Small intestine (tissue), 7 donors: ENCODE results near the gene DLL1. TPM values are rescaled to one million over a fixed set of nuclear protein-coding genes. Genes with fewer than 3 reads are reported as not detected.

Experiments
- DNase-seq, 2 donors: peaks; one replicate each; pipeline versions ENCODE4 v3.0.0 to v3.0.0-alpha.2; 2013
- FAIRE-seq: peaks from 2 replicates; lab custom pipeline; 2012; peaks lifted over from hg19 to GRCh38; lab: Jason Lieb, UNC
- H3K27ac ChIP-seq, 3 donors: one replicate each; pipeline ENCODE4 v1.5.1; 2013; ENCODE audit warnings: low read length in 2 of 3, mild to moderate bottlenecking in 2 of 3, control low read depth in 1 of 3, inconsistent platforms in 1 of 3, low read depth in 1 of 3, moderate library complexity in 1 of 3
- H3K27me3 ChIP-seq, 3 donors: one replicate each; pipeline ENCODE4 v1.6.1; 2013; ENCODE audit warnings: low read length in 3 of 3, inconsistent platforms in 1 of 3; ENCODE audit not compliant: control insufficient read depth in 3 of 3, insufficient read depth in 3 of 3
- H3K36me3 ChIP-seq, 3 donors: one replicate each; pipeline ENCODE4 v1.6.1; 2013; ENCODE audit warnings: low read length in 3 of 3, inconsistent platforms in 1 of 3, low read depth in 1 of 3, mild to moderate bottlenecking in 1 of 3, moderate library complexity in 1 of 3; ENCODE audit not compliant: control insufficient read depth in 3 of 3, insufficient read depth in 2 of 3
- H3K4me1 ChIP-seq, 3 donors: one replicate each; pipeline ENCODE4 v1.6.1; 2013; ENCODE audit warnings: low read length in 2 of 3, inconsistent platforms in 1 of 3, low read depth in 1 of 3, mild to moderate bottlenecking in 1 of 3, moderate library complexity in 1 of 3; ENCODE audit not compliant: control insufficient read depth in 3 of 3, insufficient read depth in 2 of 3
- H3K4me3 ChIP-seq, 3 donors: one replicate each; pipeline ENCODE4 v1.5.1; 2013; ENCODE audit warnings: low read length in 3 of 3, control low read depth in 1 of 3, inconsistent platforms in 1 of 3, low read depth in 1 of 3, mild to moderate bottlenecking in 1 of 3, moderate library complexity in 1 of 3
- H3K9me3 ChIP-seq, 2 donors: one replicate each; pipeline ENCODE4 v1.6.1; 2013; ENCODE audit warnings: low read depth in 1 of 2, low read length in 1 of 2; ENCODE audit not compliant: control insufficient read depth in 2 of 2, insufficient read depth in 1 of 2
- WGBS, 3 donors: extraction: QIAGEN DNeasy Blood & Tissue Kit; methylation state at CpG; one replicate each; pipeline ENCODE4 v1.1.7; 2013; 5-methylcytosine and 5-hydroxymethylcytosine counted together
- polyA plus RNA-seq, 4 donors: library from polyadenylated mRNA; stranded (reverse) in 3 of 4; unstranded in 1 of 4; fragments of 200-250 nt in 3 of 4; fragments of 120-200 nt in 1 of 4; gene quantifications; one replicate each; pipeline versions ENCODE4 v1.2.1 to v1.2.3, GENCODE V29; 2013
- donor health status: healthy with polysubstance abuse.
- donor health status: control.
- donor health status: control.
- donor health status: Bipolar disorder and iron deficiency.
- donor health status: healthy.

DLL1 gene
- polyA plus RNA-seq, 4 donors: 0.81 to 33.4 (median 9.1) TPM

- 77 to 85% (median 84%) methylated on average over 8 of the region's 8 CpGs for WGBS, 3 donors
- Histone ChIP-seq H3K9me3 (no peaks in the 10 kb centered on the region), H3K4me1 (peaks cover 0 to 6% (median 0%) of the 10 kb centered on the region in 3 donors), H3K36me3 (peaks cover 0 to 13% (median 0%) of the 10 kb centered on the region in 3 donors), H3K4me3 (no peak overlapping the region), H3K27ac (no peak overlapping the region), H3K27me3 (peaks cover 0 to 1% (median 0%) of the 10 kb centered on the region in 3 donors)
- FAIRE-seq (no peak), DNase-seq (no peak)
These were observed 12.8 kb downstream of the DLL1 start for GRCh38 chr6:170277893-170278742.

- no peak overlapping the region for H3K4me3 ChIP-seq
- no peak for FAIRE-seq
These were observed 14.4 kb downstream of the DLL1 start for GRCh38 chr6:170276369-170277057.

GRCh38 chr6:170274713-170275560 lies 15.9 kb downstream of the DLL1 start:
- peaks cover 0 to 2% (median under 1%) of the 10 kb centered on the region in 3 donors for H3K4me1 ChIP-seq
- H3K9me3 ChIP-seq: no peaks in the 10 kb centered on the region
- FAIRE-seq: no peak
- 88 to 91% (median 88%) methylated on average over 36 of the region's 36 CpGs for WGBS, 3 donors
- H3K27ac ChIP-seq: no peak overlapping the region
- DNase-seq: no peak
- H3K27me3 ChIP-seq: peaks cover 0 to 2% (median 0%) of the 10 kb centered on the region in 3 donors
- H3K36me3 ChIP-seq: no peaks in the 10 kb centered on the region
- H3K4me3 ChIP-seq: no peak overlapping the region

More at GRCh38 chr6:170276369-170277057, 14.4 kb downstream of the DLL1 start:
- no peaks in the 10 kb centered on the region for H3K9me3 ChIP-seq
- H3K36me3 ChIP-seq: peaks cover 0 to 1% (median 0%) of the 10 kb centered on the region in 3 donors
- H3K27me3 ChIP-seq: peaks cover 0 to 2% (median 0%) of the 10 kb centered on the region in 3 donors
- peaks cover 0 to 6% (median 0%) of the 10 kb centered on the region in 3 donors for H3K4me1 ChIP-seq
- peak overlapping the region in 2 of 3 donors; percentile 38 to 79 for H3K27ac ChIP-seq
- no peak for DNase-seq
- 66 to 85% (median 76%) methylated on average over 29 of the region's 29 CpGs for WGBS, 3 donors

- Histone ChIP-seq H3K4me3 (no peak overlapping the region), H3K9me3 (no peaks in the 10 kb centered on the region), H3K36me3 (no peaks in the 10 kb centered on the region), H3K27ac (no peak overlapping the region), H3K4me1 (peaks cover 0 to 7% (median 2%) of the 10 kb centered on the region in 3 donors), H3K27me3 (peaks cover 0 to 2% (median 0%) of the 10 kb centered on the region in 3 donors)
- FAIRE-seq: no peak
- DNase-seq: no peak
- 70 to 78% (median 77%) methylated on average over 7 of the region's 7 CpGs for WGBS, 3 donors
These were observed 17.2 kb downstream of the DLL1 start for GRCh38 chr6:170273681-170274080.

GRCh38 chr6:170273191-170273590 lies 17.7 kb downstream of the DLL1 start:
- Histone ChIP-seq H3K4me3 (no peak overlapping the region), H3K4me1 (peaks cover 0 to 7% (median 2%) of the 10 kb centered on the region in 3 donors), H3K27me3 (peaks cover 0 to 2% (median 0%) of the 10 kb centered on the region in 3 donors), H3K27ac (no peak overlapping the region), H3K36me3 (no peaks in the 10 kb centered on the region), H3K9me3 (no peaks in the 10 kb centered on the region)
- 92 to 95% (median 95%) methylated on average over 23 of the region's 23 CpGs for WGBS, 3 donors
- FAIRE-seq: no peak
- DNase-seq: no peak

DNA sequence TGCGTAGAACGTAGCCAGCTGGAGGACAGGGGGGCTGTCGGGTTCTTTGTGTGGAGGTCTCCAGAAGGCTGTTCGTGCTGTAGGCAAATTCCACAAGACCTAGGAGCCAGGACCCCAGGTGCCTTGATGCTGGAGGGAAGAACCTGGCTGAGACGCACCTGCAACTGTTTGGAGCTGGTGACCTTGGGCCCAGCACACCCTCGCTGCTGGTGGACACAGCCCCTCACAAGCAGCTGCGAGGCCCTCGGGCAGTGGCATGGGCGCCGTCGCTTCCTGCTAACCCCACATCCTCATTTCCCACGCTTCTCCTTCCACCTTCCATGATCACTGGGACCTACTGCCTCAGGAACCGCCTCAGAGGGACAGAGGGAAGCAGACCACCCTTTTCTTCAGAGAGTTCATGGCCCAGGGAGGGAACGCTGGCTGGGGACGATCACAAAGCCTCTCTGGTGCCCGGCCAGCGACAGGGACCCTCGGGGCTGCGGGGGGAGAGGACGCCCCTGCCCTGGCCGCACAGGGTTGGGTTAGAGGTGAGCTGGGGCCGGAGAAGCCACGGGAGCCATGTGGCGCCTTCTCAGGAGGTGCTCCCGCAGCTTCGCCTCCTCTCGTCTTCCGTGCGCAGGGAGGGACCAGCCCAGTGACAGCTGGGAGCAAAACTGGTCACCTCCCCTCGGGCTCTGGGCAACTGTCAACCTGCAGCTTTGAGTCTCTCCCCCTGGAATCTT lies 18.4 kb downstream of the DLL1 start:
- Histone ChIP-seq H3K27me3 (peaks cover 0 to 2% (median 0%) of the 10 kb centered on the region in 3 donors), H3K27ac (no peak overlapping the region), H3K4me1 (peaks cover 0 to 7% (median 2%) of the 10 kb centered on the region in 3 donors), H3K4me3 (peak overlapping the region in 1 of 3 donors; percentile 4), H3K36me3 (no peaks in the 10 kb centered on the region), H3K9me3 (no peaks in the 10 kb centered on the region)
- WGBS, 3 donors: 78 to 88% (median 82%) methylated on average over 30 of the region's 30 CpGs
- FAIRE-seq (no peak), DNase-seq (no peak)

- no peaks in the 10 kb centered on the region for H3K9me3 ChIP-seq
- H3K27me3 ChIP-seq: peaks cover 0 to 2% (median 0%) of the 10 kb centered on the region in 3 donors
- FAIRE-seq (no peak), DNase-seq (peak in 1 of 2 donors; percentile 45)
- no peaks in the 10 kb centered on the region for H3K36me3 ChIP-seq
- H3K27ac ChIP-seq: no peak overlapping the region
- peaks cover 0 to 7% (median 2%) of the 10 kb centered on the region in 3 donors for H3K4me1 ChIP-seq
- 63 to 78% (median 64%) methylated on average over 31 to 32 of the region's 32 CpGs for WGBS, 3 donors
- peak overlapping the region in 1 of 3 donors; percentile 4 for H3K4me3 ChIP-seq
These were observed 19.0 kb downstream of the DLL1 start for GRCh38 chr6:170271771-170272314.
